ENCODE results near the gene NDFIP1.

DNA sequence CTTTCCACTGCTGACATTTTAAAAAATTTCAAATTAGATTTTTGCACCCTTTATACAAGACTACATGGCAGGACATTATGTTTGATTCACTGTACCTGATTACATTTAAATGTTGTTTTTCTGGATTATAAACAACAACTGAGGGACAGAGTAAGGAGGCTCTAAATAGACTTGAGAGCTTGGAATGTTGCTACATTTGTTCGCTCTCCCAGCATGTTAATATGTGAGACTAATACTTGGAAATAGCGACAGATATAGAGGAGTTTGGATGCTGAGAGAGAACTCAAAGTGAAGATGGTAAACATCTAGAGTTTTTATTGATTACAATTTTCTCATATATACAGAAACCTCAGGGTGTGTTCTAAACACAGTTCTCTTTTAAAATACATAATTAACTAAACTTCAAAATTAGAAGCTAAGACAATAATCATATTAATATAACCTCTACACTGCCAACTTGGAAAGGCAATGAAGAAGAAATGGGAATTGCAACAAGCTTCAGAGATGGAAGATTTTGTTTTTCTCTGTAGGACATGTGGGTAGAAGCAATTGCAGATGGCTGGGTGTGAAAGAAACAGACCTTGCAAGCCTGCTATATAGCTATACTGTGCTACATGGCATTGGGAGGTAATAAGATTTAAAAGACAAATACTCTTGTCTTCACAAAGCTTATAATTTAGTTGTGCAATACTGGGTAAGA lies 1.4 kb upstream of the NDFIP1 start:
- TF ChIP-seq, protein P1, sequence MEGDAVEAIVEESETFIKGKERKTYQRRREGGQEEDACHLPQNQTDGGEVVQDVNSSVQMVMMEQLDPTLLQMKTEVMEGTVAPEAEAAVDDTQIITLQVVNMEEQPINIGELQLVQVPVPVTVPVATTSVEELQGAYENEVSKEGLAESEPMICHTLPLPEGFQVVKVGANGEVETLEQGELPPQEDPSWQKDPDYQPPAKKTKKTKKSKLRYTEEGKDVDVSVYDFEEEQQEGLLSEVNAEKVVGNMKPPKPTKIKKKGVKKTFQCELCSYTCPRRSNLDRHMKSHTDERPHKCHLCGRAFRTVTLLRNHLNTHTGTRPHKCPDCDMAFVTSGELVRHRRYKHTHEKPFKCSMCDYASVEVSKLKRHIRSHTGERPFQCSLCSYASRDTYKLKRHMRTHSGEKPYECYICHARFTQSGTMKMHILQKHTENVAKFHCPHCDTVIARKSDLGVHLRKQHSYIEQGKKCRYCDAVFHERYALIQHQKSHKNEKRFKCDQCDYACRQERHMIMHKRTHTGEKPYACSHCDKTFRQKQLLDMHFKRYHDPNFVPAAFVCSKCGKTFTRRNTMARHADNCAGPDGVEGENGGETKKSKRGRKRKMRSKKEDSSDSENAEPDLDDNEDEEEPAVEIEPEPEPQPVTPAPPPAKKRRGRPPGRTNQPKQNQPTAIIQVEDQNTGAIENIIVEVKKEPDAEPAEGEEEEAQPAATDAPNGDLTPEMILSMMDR (conservative IDR thresholded peaks at IDR 0.05; ENCODE audit: low read depth, low read length): no peak
- no peak for TF ChIP-seq EZH2 (IDR thresholded peaks at IDR 0.05; ENCODE audit: borderline replicate concordance, low read depth, low read length, poor library complexity, severe bottlenecking)
